Panc1 (cell line): Measurements from ENCODE around the gene PAX5. TPM values are rescaled to one million over a fixed set of nuclear protein-coding genes. Genes with fewer than 3 reads are reported as not detected.

ENCODE experiments used
- ATAC-seq: fragments of 200-7000 bp; cut with Tn5 transposase; 2 replicates; pipeline ENCODE4 v1.9.1; 2020; ENCODE audit warnings: mild to moderate bottlenecking, moderate library complexity
- BruUV-seq: library from RNA; stranded (reverse); fragments of 400-500 nt; replicated peaks from 2 replicates; lab custom pipeline; 2021; lab: Mats Ljungman, UMichigan
- CTCF ChIA-PET: fragments of 300-600 bp; sonication (Branson Sonifier 250); formaldehyde crosslinking; loops from one replicate; lab custom pipeline; 2022; ENCODE audit warnings: antibody characterized with exemption; lab: Charles Lee
- POLR2A ChIA-PET: fragments of 300-600 bp; sonication (Branson Sonifier 250); formaldehyde crosslinking; loops from one replicate; lab custom pipeline; 2022; ENCODE audit warnings: antibody characterized with exemption; lab: Charles Lee
- DNase-seq: peaks from one replicate; pipeline ENCODE4 v3.0.0-alpha.2; 2010; ENCODE audit warnings: low read depth, low spot score
- H3K27ac ChIP-seq: 2 replicates; pipeline ENCODE4 v1.5.1; 2011; ENCODE audit warnings: mild to moderate bottlenecking, low read length, inconsistent platforms
- H3K27me3 ChIP-seq: fragments of 200-500 bp; sonication (Bioruptor generic); 2 replicates; pipeline ENCODE4 v1.6.0; 2014; ENCODE audit warnings: low read length, inconsistent platforms; ENCODE audit not compliant: control insufficient read depth, insufficient read depth
- H3K36me3 ChIP-seq: fragments of 200-500 bp; sonication (Bioruptor generic); 2 replicates; pipeline ENCODE4 v1.5.1; 2014; ENCODE audit warnings: inconsistent platforms, mild to moderate bottlenecking, low read length, moderate library complexity; ENCODE audit not compliant: control insufficient read depth, insufficient read depth
- H3K4me1 ChIP-seq: 2 replicates; pipeline ENCODE4 v1.5.1; 2011; ENCODE audit warnings: inconsistent platforms, mild to moderate bottlenecking, low read length, moderate library complexity; ENCODE audit not compliant: control insufficient read depth, insufficient read depth
- H3K4me3 ChIP-seq, 2 experiments: 2 replicates each; pipeline ENCODE4 v1.5.1; 2011 to 2012; ENCODE audit warnings: low read depth in 2 of 2, low read length in 2 of 2, mild to moderate bottlenecking in 2 of 2, inconsistent platforms in 1 of 2, moderate library complexity in 1 of 2
- H3K9me3 ChIP-seq: fragments of 200-500 bp; sonication (Bioruptor generic); 2 replicates; pipeline ENCODE4 v1.5.1; 2014; ENCODE audit warnings: low read depth, mild to moderate bottlenecking, inconsistent platforms, low read length, moderate library complexity; ENCODE audit not compliant: control insufficient read depth, insufficient read depth
- POLR2AphosphoS5 ChIP-seq: IDR thresholded peaks from 2 replicates; pipeline ENCODE4 v1.6.1; 2012; ENCODE audit warnings: mild to moderate bottlenecking, low read depth, low read length, moderate library complexity
- SIN3A ChIP-seq: IDR thresholded peaks from 2 replicates; pipeline ENCODE4 v1.6.1; 2012; ENCODE audit warnings: low read depth, mild to moderate bottlenecking, low read length, moderate library complexity, borderline replicate concordance; ENCODE audit not compliant: insufficient read depth
- TCF7L2 ChIP-seq: IDR thresholded peaks from 2 replicates; pipeline ENCODE4 v1.6.1; 2011; ENCODE audit warnings: mild to moderate bottlenecking, low read depth, low read length, inconsistent platforms
- in situ Hi-C: cut with HindIII; loops from 2 replicates; pipeline ENCODE4 v1.10.0; 2016; ENCODE audit warnings: low sequenced_read_pairs, low pct_unique_long_range_greater_than_20kb
- intact Hi-C: fragments of 100-400 bp; cut with micrococcal nuclease; formaldehyde crosslinking; loops from one replicate; pipeline ENCODE4 v1.10.0; 2022; ENCODE audit not compliant: unreplicated experiment
- total RNA-seq: library from RNA; stranded (reverse); gene quantifications from one replicate; pipeline ENCODE4 v1.2.1, GENCODE V29; 2021; ENCODE audit not compliant: unreplicated experiment
- TF ChIP-seq, protein P1 (sequence below): fragments of 450-650 bp; IDR thresholded peaks from 2 replicates; pipeline ENCODE4 v1.5.1; 2017; ENCODE audit warnings: mild to moderate bottlenecking
- TF ChIP-seq, protein P2 (sequence below), 2 experiments: IDR thresholded peaks; 2 replicates each; pipeline ENCODE4 v1.6.1; 2011 to 2012; ENCODE audit warnings: low read depth in 2 of 2, control low read depth in 1 of 2, low read length in 1 of 2, mild to moderate bottlenecking in 1 of 2, moderate library complexity in 1 of 2; ENCODE audit not compliant: insufficient read depth in 1 of 2

PAX5 gene
- total RNA-seq, 1 experiment from 2014 or later, result 0.39 TPM

DNA sequence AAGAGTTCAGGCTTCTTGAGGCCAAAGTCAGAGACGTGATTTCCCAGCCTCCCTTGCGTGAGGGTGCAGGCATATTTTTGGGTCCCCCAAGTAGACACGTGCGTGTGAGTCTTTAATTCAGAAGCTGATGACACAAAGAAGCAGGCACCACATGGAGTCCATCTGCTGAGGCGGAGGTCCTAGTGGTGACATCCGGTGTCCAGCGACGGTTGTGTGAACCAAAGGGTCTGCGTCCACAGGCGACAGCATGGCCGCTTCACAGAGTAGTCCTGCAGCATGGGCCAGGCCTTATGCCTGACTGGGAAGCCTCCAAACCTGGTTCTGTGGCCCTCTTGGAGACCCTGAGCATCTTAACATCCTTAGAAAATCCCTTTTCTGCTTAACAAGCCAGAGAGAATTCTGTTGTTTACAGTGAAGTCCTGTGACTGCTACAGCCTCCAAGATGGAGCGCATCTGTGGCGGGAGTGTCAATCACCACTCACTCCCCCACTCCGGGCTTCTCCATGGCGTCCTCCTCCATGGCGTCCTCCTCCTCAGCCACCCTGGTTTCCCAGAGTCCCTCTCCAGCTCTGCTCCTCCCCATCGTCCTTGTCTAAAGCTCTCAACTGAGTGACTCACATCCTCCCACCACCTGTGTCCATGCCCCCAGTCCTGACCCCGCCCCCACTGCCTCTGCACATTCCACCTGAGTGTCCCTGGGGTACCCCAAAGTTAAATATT, 133.8 kb downstream of the PAX5 start:
- H3K27me3 ChIP-seq, result 0 out of 2 replicates have a peak, but pooled peaks cover 2% of the 10 kb centered on the region
- peaks cover 11% of the 10 kb centered on the region for H3K4me1 ChIP-seq
- H3K4me3 ChIP-seq, result no peak overlapping the region
- ATAC-seq (no peak), DNase-seq (no peak)
- ChIA-PET POLR2A (interaction anchor here (0.7 kb wide), 1 partner anchor 27 kb away, joined by 4 read pairs; no protein-coding TSS in a partner anchor), CTCF (no interaction called here)
- in situ Hi-C loops (no loop called here), intact Hi-C loops (no loop called here)
- TF ChIP-seq, protein P1, sequence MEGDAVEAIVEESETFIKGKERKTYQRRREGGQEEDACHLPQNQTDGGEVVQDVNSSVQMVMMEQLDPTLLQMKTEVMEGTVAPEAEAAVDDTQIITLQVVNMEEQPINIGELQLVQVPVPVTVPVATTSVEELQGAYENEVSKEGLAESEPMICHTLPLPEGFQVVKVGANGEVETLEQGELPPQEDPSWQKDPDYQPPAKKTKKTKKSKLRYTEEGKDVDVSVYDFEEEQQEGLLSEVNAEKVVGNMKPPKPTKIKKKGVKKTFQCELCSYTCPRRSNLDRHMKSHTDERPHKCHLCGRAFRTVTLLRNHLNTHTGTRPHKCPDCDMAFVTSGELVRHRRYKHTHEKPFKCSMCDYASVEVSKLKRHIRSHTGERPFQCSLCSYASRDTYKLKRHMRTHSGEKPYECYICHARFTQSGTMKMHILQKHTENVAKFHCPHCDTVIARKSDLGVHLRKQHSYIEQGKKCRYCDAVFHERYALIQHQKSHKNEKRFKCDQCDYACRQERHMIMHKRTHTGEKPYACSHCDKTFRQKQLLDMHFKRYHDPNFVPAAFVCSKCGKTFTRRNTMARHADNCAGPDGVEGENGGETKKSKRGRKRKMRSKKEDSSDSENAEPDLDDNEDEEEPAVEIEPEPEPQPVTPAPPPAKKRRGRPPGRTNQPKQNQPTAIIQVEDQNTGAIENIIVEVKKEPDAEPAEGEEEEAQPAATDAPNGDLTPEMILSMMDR, result no peak
- no TSS peak for BruUV-seq
- no peaks in the 10 kb centered on the region for H3K9me3 ChIP-seq
- H3K27ac ChIP-seq, result no peak overlapping the region
- H3K36me3 ChIP-seq, result no peaks in the 10 kb centered on the region

DNA sequence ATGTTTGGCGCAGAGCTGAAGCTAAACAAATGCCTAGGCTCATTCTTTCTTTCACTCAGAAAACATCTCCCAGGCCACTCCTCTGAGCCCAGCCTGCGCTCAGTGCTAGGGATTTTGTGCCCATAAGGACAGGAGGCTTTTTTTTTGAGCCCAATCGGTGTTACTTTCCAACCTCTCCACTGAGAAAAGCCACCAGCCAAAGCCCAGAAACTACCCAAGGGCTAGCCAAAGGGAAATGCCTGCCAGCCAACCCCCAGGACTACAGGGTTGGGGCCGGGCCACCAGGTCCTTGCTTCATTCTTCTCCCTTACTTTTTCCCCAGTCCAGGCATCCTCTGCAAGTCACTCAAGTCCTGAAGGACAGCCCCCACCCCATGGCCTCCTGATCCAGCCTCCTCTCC, 134.7 kb downstream of the PAX5 start:
- H3K27ac ChIP-seq, result no peak overlapping the region
- H3K27me3 ChIP-seq, result no peaks in the 10 kb centered on the region
- no peak for DNase-seq
- intact Hi-C loops, result no loop called here
- no peaks in the 10 kb centered on the region for H3K36me3 ChIP-seq
- no peaks in the 10 kb centered on the region for H3K9me3 ChIP-seq
- no peak for ATAC-seq
- BruUV-seq, result no TSS peak
- ChIA-PET CTCF (no interaction called here), POLR2A (interaction anchor here (0.7 kb wide), 1 partner anchor 28 kb away, joined by 4 read pairs; no protein-coding TSS in a partner anchor)
- in situ Hi-C loops, result no loop called here
- TF ChIP-seq SIN3A, result no peak
- TF ChIP-seq, protein P2, sequence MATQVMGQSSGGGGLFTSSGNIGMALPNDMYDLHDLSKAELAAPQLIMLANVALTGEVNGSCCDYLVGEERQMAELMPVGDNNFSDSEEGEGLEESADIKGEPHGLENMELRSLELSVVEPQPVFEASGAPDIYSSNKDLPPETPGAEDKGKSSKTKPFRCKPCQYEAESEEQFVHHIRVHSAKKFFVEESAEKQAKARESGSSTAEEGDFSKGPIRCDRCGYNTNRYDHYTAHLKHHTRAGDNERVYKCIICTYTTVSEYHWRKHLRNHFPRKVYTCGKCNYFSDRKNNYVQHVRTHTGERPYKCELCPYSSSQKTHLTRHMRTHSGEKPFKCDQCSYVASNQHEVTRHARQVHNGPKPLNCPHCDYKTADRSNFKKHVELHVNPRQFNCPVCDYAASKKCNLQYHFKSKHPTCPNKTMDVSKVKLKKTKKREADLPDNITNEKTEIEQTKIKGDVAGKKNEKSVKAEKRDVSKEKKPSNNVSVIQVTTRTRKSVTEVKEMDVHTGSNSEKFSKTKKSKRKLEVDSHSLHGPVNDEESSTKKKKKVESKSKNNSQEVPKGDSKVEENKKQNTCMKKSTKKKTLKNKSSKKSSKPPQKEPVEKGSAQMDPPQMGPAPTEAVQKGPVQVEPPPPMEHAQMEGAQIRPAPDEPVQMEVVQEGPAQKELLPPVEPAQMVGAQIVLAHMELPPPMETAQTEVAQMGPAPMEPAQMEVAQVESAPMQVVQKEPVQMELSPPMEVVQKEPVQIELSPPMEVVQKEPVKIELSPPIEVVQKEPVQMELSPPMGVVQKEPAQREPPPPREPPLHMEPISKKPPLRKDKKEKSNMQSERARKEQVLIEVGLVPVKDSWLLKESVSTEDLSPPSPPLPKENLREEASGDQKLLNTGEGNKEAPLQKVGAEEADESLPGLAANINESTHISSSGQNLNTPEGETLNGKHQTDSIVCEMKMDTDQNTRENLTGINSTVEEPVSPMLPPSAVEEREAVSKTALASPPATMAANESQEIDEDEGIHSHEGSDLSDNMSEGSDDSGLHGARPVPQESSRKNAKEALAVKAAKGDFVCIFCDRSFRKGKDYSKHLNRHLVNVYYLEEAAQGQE (IDR thresholded peaks at IDR 0.05; ENCODE audit: insufficient read depth in 1 of 2, low read depth in 2 of 2, low read length in 1 of 2), result no peak
- TF ChIP-seq, protein P1, result no peak
- TF ChIP-seq POLR2AphosphoS5, result no peak
- no peak for TF ChIP-seq TCF7L2
- H3K4me3 ChIP-seq, result no peak overlapping the region
- peaks cover 11% of the 10 kb centered on the region for H3K4me1 ChIP-seq
